ENCODE measurements around the gene ATF1. TPM values are rescaled to one million over a fixed set of nuclear protein-coding genes. Genes with fewer than 3 reads are reported as not detected.

Gene ATF1
- total and polyA plus RNA-seq, 2 of the 8 experiments (the other 6 are each of a cell fraction or from before 2014, with no cell fraction given) = 23.2 to 41.8 TPM

DNA sequence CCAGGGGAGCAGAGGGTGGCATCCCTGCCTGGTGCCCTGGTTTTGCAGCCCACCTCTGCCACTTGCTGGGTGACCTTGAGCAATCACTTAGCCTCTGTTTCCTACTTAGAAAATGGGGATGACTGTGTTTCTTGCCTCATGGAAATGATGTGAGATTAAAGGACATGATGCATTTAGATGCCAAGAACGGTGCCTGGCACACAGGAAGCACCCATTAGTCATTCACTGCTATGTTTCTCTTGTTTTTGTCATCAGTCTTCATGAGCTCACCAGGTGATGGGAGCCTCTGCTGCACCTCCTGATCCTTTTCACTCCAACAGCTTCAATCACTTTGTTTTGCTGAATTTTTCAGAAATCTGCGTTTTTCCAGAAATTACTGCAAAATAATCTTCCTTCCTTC lies 23.6 kb upstream of the ATF1 start:
- Histone ChIP-seq H3K79me1 (ENCODE audit: low read depth, low read length) (no peaks in the 10 kb centered on the region; the same call in 1 of the 2 replicates), H3K27me3 (replicated peaks in 1 of 4; ENCODE audit: control insufficient read depth in 3 of 4, extremely low read depth in 1 of 4, insufficient read depth in 3 of 4, low read length in 3 of 4) (no peaks in the 10 kb centered on the region), H4K91ac (replicated peaks; ENCODE audit: insufficient read length, low read length) (no peak overlapping the region), H2BK120ac (replicated peaks; ENCODE audit: low read depth, low read length) (no peak overlapping the region), H3K4ac (replicated peaks; ENCODE audit: insufficient read length, low read depth, low read length) (no peak overlapping the region), H2BK12ac (ENCODE audit: low read depth, low read length) (no peak overlapping the region), H3K9me3 (ENCODE audit: insufficient read depth in 2 of 2, low read depth in 1 of 2, low read length in 1 of 2) (no peaks in the 10 kb centered on the region), H2BK20ac (ENCODE audit: low read length) (no peak overlapping the region), H3K23me2 (ENCODE audit: low read depth, low read length) (no peaks in the 10 kb centered on the region), H3K27ac (ENCODE audit: low read depth, low read length) (no peak overlapping the region), H3K4me3 (ENCODE audit: extremely low read depth in 1 of 4, insufficient read depth in 2 of 4, low read depth in 3 of 4, low read length in 4 of 4) (no peak overlapping the region), H4K8ac (ENCODE audit: extremely low read depth, insufficient read depth, low read length) (no peak overlapping the region), H2AFZ (ENCODE audit: low read length) (no peak overlapping the region), H3K9ac (replicated peaks in 1 of 4; ENCODE audit: extremely low read depth in 1 of 4, low read depth in 3 of 4, low read length in 3 of 4) (no peak overlapping the region), H4K5ac (ENCODE audit: insufficient read length, low read depth, low read length) (no peak overlapping the region), H3K56ac (replicated peaks; ENCODE audit: insufficient read length, low read depth, low read length) (no peak overlapping the region), H3K79me2 (ENCODE audit: control insufficient read depth in 1 of 2, insufficient read depth in 2 of 2, low read length in 2 of 2) (no peaks in the 10 kb centered on the region), H3K36me3 (ENCODE audit: control insufficient read depth in 2 of 4, insufficient read depth in 4 of 4, low read length in 3 of 4) (peaks cover 13 to 48% (median 27%) of the 10 kb centered on the region in 4 experiments; a peak in 7 of 8 replicates), H2BK5ac (ENCODE audit: low read depth, low read length) (no peak overlapping the region), H2AK5ac (ENCODE audit: low read depth, low read length) (no peak overlapping the region), H4K20me1 (replicated peaks in 1 of 2; ENCODE audit: control insufficient read depth in 1 of 2, insufficient read depth in 2 of 2, low read length in 2 of 2) (no peaks in the 10 kb centered on the region), H2BK15ac (ENCODE audit: low read length) (no peak overlapping the region), H3K4me2 (ENCODE audit: insufficient read depth in 1 of 2, low read depth in 2 of 2, low read length in 2 of 2) (no peak overlapping the region), H3K23ac (ENCODE audit: insufficient read length) (no peak overlapping the region), H3K14ac (ENCODE audit: insufficient read length) (no peak overlapping the region), H3K18ac (ENCODE audit: extremely low read depth, low read length) (no peak overlapping the region), H3K4me1 (replicated peaks in 1 of 4; ENCODE audit: control insufficient read depth in 3 of 4, insufficient read depth in 4 of 4, low read length in 3 of 4) (no peaks in the 10 kb centered on the region)
- 83% methylated on average over 2 of the region's 2 CpGs; no CpG with 5 or more reads in 1 of the 2 experiments for WGBS, 2 experiments (ENCODE audit: extremely low coverage in 1 of 2, insufficient coverage in 1 of 2, insufficient read length in 1 of 2, insufficient replicate concordance in 2 of 2, low coverage in 1 of 2, low lambda C conversion rate in 2 of 2, missing lambda C conversion rate in 1 of 2)
- CTCF ChIA-PET (ENCODE audit: partially characterized antibody) = interaction anchor here (1.1 to 1.5 kb wide), 3 partner anchors 9 to 14 kb away, joined by 3 to 4 read pairs (median 3); no protein-coding TSS in a partner anchor
- POLR2A ChIA-PET (ENCODE audit: partially characterized antibody) = no interaction called here
- DNase-seq (ENCODE audit: low read depth in 1 of 2, low spot score in 2 of 2) = no peak
- no peak for FAIRE-seq
- TF ChIP-seq SUZ12 (IDR thresholded peaks at IDR 0.05; ENCODE audit: low read length) (no peak), PHF8 (conservative IDR thresholded peaks at IDR 0.05; ENCODE audit: low read depth, low read length) (no peak), ATF2 (IDR thresholded peaks at IDR 0.05; ENCODE audit: low read length) (no peak), POLR2AphosphoS5 (IDR thresholded peaks at IDR 0.05; ENCODE audit: low read depth, low read length) (no peak), KDM4A (IDR thresholded peaks at IDR 0.05; ENCODE audit: low read depth, low read length, severe bottlenecking) (no peak), HDAC6 (IDR thresholded peaks at IDR 0.05; ENCODE audit: low read depth, low read length) (no peak), EP300 (IDR thresholded peaks at IDR 0.05; ENCODE audit: borderline replicate concordance in 1 of 2, low read depth in 2 of 2, low read length in 2 of 2) (no peak)
- TF ChIP-seq, protein P1, sequence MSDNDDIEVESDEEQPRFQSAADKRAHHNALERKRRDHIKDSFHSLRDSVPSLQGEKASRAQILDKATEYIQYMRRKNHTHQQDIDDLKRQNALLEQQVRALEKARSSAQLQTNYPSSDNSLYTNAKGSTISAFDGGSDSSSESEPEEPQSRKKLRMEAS (IDR thresholded peaks at IDR 0.05) = no peak
